Islet precursor cell (in vitro differentiated cells): Measurements from ENCODE around the gene GBF1.

Experiments
- DNase-seq: peaks from one replicate; pipeline ENCODE4 v3.0.0-alpha.2; 2018

The GBF1 gene

DNA sequence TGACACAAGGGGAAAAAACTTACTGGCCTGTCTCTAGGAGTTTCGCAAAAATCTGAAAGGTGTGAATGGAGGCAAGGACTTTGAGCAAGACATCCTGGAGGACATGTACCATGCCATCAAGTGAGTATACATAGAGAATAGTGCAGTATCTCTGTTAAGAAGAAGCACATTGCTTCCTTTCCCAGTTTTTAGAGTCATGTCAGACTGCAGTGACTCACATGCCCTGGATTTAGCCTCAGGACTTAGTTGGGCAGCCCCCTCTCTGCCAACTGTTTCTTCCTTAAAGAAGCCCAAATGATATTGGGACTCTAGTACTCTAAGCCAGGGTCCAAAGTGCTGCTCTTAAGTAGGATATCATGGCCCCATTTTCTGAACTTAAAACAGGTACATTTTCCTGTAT lies 122.1 kb downstream of the GBF1 start:
- DNase-seq, result no peak

DNA sequence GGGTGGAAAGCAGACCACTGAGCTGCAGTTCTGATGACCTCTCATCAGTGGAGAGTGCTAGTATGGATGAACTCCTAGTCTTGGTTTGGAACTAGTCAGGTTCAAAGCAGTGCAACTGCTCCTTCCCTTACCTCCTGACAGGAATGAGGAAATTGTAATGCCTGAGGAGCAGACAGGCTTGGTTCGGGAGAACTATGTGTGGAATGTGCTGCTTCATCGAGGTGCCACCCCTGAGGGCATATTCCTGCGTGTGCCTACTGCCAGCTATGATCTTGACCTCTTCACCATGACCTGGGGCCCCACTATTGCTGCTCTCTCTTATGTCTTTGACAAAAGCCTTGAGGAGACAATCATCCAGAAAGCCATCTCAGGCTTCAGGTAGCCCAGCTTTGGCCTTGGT lies 122.7 kb downstream of the GBF1 start:
- DNase-seq, result peak; percentile 79

DNA sequence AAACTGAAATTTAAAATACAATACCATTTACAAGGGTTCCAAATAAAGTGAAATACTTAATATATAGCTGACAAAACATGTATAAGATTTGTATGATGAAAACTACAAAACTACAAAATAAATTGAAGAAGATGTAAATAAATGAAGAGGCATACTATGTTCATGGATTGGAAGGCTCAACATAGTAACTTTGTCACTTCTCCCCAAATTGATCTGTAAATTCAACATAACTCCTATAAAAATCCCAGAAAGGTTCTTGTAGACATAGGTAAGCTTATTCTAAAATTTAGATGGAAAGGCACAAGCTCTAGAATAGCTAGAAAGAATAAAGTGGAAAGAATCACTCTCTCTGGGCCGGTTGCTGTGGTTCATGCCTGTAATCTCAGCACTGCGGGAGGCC lies 126.0 kb downstream of the GBF1 start:
- DNase-seq, result no peak

DNA sequence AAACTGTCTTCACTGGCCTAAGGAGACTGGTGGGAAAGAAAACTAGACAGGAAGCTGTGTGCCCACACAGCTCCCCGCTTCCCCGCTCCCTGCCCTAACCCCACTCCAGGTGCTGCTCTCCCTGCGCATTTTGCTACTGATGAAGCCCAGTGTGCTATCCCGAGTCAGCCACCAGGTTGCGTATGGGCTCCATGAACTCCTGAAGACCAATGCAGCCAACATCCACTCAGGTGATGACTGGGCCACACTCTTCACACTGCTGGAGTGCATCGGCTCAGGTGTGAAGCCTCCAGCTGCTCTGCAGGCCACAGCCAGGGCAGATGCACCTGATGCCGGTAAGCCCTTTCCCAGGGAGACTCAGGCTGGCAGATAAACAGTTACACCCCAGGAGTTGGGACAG lies 129.9 kb downstream of the GBF1 start:
- no peak for DNase-seq

DNA sequence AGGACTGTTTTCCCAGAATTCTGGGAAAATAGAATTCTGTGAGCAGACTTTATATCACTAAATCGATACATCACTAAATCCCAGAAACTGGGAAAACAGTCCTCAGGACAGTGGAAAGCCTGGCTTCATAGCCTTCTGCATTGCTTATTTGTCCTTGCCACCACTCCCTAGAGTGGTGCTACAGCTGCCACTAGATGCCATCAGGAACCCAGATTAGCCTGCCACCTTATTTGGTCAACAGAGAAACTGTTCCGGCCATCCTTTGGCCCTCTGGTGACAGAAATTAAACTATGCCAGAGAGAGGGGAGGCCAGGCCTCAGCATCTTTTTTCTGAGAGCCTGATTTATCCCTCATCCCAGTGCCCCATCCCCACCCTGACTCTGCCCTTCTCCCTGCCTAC lies 130.5 kb downstream of the GBF1 start:
- DNase-seq, result no peak

DNA sequence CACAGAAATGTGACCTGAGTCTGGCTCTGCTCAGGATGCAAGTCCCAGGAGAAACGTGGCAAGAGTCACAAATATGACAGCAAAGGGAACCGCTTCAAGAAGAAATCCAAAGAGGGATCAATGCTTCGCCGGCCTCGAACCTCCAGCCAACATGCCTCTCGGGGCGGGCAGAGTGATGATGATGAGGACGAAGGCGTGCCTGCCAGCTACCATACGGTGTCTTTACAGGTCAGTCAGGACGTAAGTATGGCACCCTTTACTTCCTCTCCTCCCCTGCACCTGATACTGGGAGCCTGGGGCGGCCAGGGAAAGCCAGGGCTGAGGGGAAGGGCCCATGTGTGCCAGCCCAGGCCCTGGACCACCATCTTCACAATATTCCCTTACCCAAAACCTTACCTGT lies 131.6 kb downstream of the GBF1 start:
- DNase-seq, result no peak

DNA sequence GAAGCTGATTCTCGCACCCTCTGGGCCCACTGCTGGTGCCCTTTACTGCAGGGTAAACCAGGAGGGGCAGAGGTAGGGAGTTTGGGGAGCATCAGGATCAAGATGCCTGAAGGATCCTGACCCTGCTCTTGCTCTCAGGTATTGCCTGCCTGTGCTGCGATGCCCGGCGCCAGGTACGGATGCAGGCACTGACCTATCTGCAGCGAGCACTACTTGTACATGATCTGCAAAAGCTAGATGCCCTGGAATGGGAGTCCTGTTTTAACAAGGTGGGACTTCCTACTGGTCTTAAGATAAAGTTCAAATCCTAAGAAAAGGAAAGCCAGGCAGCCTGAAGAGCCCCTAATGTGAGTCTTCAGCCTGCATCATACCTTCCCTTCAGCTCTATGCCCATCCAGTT lies 134.1 kb downstream of the GBF1 start:
- no peak for DNase-seq

DNA sequence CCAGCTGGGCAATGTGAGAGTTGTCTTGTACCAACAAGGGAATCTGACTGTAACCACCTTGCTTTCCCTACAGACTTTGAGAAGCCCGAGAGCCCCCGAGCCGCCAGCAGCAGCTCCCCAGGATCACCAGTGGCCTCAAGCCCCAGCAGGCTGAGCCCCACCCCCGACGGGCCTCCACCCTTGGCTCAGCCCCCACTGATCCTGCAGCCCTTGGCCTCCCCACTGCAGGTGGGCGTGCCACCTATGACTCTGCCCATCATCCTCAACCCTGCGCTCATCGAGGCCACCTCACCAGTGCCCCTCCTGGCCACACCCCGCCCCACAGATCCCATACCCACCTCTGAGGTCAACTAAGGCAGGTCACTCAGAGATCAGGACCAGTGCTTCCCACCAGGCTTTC lies 136.7 kb downstream of the GBF1 start:
- no peak for DNase-seq

DNA sequence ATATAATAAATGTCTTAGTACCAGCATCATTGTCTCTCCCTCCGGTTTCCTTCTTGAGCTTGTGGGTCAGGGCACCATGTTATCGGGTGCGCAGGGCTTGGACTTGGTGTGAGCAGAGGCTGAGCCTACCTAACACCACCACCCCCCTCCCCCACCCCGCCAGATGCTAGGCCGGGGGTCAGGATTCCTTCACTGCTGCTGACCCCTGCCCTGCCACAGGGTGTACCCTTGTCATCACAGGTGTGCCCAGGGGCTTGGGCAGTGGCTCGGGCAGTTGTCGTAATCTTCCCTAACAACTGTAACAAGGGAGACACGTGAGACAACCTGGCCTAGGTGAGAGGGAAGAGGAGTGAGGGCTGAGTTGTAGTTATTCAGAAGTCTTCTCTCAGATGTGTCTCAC lies 137.5 kb downstream of the GBF1 start:
- no peak for DNase-seq

DNA sequence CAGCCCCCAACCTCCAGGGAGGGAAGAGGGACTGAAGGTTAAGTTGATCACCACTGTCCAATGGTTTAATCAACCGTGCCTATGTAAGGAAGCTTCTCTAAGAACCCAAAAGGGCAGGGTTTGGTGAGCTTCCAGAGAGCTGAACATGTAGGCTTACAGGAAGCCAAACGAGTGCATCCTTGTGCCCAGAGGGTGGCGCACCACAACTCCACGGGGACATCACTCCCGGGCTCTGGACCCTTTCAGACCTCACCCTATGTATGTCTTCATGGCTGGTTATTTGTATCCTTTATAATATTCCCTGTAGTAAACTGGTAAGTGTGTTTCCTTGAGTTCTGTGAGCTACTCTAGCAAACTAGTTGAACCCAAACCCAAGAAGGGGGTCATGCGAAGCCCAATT lies 138.7 kb downstream of the GBF1 start:
- DNase-seq, result peak; percentile 65

DNA sequence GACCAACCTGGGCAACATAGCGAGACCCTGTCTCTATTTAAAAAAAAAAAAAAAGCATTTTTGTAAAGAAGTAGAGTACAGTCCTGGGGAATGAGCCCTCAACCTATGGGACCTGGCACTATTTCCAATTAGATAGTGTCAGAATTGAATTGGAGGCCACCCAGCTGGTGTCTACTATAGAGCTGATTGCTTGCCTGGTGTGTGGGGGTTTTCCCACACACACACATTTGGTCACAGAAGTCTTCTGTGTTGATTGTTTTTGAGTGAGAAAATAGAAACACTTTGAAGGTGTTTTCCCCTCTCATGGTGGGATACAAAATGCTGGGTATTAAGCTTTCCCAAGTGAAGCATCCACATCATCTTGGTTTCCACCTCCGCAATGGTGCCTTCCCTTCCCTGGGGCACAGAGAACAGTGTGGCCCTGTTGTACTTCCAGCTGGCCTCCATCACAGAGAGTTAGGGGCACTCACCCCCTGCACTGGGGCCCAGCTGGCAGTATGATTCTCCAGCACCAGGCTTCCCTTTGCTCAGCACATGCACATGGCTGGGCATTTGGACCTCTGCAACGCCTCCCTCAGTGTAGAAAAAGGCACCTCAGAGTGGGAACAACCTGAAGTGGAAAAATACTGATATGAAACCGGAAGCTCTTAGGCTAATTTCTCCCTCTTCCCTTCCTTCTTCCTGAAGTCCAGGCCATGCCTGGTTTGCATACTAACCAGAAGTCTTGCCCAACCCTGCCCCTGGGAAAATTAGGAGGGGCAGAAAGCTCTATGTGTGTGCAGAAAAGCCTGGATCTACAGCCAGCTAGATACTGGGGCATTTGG lies 139.5 kb downstream of the GBF1 start:
- no peak for DNase-seq

DNA sequence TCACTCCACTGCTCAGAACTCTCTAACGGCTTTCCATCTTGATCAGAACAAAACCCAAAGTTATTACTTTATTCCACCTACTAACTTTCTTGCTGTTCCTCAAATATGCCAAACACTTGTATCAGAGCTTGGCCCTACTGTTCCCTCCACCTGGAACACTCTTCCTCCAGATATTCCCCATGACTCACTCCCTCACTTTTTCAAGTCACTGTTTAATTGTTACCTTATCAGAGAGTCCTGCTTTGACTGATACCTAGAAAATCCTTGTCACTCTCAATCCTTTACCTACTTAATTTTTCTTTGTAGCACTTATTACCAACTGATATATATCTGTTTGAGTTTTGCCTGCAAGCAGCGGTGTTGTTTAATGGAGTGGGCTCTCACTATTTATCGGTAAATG lies 144.6 kb downstream of the GBF1 start:
- DNase-seq, result no peak

DNA sequence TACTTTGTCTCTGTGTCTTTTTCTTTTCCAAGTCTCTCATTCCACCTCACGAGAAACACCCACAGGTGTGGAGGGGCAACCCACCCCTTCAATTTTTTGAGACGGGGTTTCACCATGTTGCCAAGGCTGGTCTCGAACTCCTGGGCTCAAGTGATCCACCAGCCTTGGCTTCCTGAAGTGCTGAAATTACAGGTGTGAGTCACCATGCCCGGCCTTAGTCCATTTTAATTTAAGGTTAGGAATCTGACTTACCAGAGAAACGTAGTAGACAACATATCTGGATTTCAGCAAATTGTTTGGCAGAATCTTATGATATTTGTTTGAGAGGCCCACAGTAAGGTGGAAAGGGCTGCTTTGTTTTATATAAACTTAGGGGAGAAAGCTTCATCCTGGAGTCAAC lies 147.0 kb downstream of the GBF1 start:
- DNase-seq, result no peak

DNA sequence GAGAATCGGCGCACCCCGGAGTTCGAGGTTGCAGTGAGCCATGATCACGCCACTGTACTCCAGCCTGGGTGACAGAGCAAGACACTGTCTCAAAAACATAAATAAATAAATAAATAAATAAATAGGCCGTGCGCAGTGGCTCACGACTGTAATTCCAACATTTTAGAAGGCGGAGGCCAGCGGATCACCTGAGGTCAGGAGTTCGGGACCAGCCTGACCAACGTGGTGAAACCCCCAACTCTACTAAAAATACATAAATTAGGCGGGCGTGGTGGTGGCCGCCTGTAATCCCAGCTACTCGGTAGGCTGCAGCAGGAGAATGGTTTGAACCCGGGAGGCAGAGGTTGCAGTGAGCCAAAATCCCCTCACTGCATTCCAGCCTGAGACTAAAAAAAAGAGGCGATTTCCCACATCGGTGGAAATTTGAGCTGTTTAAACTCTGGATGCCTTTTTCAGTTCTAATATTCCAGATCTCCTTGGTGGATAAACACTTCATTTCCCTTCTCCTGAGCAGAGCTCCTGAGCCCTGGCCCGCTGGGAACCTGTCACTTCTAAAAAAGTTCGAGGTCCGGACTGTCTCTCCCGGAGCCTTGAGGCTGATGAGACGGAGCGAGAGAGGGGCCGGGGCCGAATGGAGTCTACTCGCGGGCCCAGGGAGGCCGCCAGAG lies 148.2 kb downstream of the GBF1 start:
- no peak for DNase-seq

DNA sequence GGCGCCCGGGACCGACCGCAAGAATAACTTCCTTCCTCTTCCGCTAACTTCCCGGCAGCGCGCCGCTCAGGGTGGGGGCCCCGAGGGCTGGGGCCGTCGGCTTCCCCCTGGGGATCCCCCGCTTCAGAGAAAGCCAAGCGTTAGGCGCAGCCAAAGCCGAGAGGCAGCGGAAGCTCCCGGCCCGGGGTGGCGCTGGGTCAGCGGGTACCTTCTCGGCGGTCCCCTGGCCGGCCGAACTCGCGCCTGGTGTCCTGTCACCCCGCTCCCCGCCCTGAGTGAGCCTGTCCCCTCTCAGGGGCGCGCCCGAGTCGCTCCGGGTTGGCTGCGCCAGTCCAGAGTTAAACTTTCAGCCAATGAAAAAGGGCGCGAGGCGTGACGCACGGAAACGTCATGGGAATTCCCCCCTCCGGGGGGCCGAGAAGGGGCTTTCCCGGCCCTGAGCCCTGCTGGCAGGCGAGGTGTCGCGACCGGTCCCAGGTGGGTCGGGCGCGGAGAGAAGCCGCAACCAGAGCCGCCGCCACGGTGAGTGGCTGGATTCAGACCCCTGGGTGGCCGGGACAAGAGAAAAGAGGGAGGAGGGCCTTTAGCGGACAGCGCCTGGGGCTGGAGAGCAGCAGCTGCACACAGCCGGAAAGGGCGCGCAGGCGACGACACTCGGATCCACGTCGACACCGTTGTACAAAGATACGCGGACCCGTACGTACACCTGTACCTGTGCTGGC lies 148.9 kb downstream of the GBF1 start:
- peak; percentile 95 for DNase-seq

DNA sequence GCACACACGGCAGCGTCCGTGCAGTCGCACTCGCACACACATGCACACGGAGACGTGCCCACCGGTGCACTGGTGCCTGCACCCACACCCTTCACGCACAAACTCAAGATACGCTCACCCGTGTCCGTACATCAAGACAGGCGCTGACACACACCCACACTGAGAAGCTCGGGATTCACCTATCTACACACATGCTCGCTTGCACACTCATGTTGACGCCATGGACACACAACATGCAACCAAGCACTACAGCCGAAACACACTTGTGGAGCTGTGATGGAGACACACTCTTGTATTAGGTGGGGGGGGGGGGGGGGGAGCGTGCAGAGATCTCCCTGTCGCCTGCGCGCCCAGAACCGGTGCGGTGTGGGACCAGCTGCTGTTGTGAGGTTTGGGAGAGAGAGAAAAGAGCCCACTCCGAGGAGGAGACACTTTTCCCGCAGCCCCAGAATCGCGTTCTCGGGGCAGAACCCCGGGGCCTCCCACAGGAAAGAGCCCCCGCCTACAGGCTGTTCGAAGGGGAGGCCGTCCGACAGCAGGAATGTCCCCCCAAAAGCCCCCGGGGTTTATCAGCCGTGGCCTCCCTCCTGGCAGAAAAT lies 149.6 kb downstream of the GBF1 start:
- no peak for DNase-seq

DNA sequence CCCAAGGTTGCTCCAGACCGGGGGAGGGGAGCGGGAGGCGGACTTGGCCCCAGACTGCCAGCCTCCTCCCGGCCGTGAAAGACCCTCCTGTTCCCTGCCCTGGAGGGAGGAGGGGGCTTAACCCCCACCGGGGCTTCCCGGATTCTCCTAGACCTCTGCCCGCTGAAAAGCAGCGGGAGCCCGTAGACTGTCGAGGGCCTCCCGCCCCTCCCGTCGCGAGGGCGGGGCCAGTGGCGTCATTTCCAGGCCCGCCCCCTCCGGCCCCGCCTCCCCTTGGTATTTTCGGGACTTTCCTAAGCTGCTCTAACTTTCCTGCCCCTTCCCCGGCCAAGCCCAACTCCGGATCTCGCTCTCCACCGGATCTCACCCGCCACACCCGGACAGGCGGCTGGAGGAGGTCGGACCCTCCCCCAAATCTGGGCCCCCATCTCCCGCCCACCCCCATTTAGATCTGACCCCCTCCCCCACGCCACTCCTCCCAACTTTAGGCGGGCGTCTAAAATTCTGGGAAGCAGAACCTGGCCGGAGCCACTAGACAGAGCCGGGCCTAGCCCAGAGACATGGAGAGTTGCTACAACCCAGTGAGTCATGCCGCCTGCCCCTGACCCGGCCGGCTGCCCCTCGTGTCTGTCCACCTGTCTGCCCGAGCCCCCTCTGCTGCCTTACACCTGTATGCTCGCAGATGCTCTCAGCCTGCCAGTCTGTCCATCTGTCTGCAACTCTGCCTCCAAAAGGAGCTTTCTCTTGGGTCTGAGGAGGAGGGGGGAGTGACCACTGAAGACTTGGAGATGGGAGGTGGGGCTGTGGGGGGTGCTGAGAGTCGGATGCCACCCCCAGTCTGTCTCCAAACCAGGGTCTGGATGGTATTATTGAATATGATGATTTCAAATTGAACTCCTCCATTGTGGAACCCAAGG lies 150.3 kb downstream of the GBF1 start, which contains the start of gene NFKB2:
NFKB2 (plus strand) TSS at position 306 of the 917 bp plus-strand sequence; CDS start at position 561, 255 bp downstream.
- DNase-seq, result peak; percentile 94

DNA sequence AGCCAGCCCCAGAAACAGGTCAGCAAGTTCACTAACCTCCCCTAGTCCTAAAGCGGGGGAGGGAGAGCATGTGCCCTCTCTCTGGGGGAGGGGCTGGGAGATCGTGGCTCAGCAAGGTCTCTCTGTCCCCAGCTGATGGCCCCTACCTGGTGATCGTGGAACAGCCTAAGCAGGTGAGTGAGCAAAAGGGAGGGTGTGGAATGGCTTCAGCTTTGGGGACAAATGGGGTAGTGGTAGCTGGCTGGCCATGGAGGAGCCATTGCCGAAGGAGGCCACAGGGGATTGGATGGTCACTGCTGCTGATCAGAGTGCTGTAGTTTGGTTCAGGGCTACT lies 151.0 kb downstream of the GBF1 start:
- no peak for DNase-seq

DNA sequence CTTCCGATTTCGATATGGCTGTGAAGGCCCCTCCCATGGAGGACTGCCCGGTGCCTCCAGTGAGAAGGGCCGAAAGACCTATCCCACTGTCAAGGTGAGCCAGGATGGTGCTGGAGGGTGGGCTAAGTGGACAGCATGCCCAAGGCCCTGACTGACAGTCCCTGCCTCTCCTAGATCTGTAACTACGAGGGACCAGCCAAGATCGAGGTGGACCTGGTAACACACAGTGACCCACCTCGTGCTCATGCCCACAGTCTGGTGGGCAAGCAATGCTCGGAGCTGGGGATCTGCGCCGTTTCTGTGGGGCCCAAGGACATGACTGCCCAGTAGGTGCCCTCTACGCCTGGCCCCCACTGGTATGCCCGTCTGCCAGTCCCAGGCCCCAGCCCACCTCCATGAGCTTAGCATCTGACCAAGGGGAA lies 151.4 kb downstream of the GBF1 start:
- DNase-seq, result no peak

DNA sequence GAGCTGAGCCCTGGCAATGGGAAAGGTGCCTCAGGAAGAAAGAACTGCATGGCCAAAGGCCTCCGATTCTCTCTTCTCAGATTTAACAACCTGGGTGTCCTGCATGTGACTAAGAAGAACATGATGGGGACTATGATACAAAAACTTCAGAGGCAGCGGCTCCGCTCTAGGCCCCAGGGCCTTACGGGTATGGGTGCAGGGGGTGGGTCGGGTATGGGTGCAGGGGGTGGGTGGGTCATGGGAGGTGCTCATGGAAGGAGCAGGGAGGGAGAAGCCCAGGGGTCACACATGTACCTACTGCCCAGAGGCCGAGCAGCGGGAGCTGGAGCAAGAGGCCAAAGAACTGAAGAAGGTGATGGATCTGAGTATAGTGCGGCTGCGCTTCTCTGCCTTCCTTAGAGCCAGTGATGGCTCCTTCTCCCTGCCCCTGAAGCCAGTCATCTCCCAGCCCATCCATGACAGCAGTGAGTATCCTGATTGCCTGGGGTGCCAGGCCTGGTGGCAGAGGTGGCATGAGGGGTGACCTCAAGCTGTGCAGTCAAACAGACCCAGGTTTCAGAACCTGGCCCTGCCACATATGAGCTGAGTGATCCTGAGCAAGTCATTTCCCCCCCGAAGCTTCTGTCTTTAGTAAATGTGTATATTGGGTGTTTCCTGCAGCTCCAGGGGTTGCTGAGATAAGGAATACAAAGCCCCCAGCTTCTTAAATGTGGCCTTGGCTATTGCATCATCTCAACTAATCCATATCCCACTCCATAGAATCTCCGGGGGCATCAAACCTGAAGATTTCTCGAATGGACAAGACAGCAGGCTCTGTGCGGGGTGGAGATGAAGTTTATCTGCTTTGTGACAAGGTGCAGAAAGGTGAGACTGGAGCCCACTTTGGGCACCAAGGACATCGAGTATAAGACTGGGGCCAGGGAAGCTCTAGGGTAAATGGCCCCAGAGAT lies 152.2 kb downstream of the GBF1 start:
- DNase-seq, result no peak
